GM12878 (cell line): Measurements from ENCODE around the gene ANKRD13D. TPM values are rescaled to one million over a fixed set of nuclear protein-coding genes. Genes with fewer than 3 reads are reported as not detected.

ENCODE experiments used
- ATF3 ChIP-seq: IDR thresholded peaks from 2 replicates; pipeline ENCODE4 v1.6.1; 2011; ENCODE audit warnings: low read depth, mild to moderate bottlenecking, low read length, moderate library complexity, borderline replicate concordance; ENCODE audit errors: extremely low read depth
- CHD2 ChIP-seq: IDR thresholded peaks from 2 replicates; pipeline ENCODE4 v1.6.1; 2011; ENCODE audit warnings: low read depth, low read length, improper control_type of control experiment, borderline replicate concordance
- CREB1 ChIP-seq: IDR thresholded peaks from 2 replicates; pipeline ENCODE4 v1.6.1; 2012; ENCODE audit warnings: low read depth, mild to moderate bottlenecking, inconsistent platforms
- DPF2 ChIP-seq: fragments of 450-650 bp; IDR thresholded peaks from 2 replicates; pipeline ENCODE4 v1.6.1; 2017; ENCODE audit warnings: mild to moderate bottlenecking
- EZH2 ChIP-seq: IDR thresholded peaks from 2 replicates; pipeline ENCODE4 v1.6.1; 2012; ENCODE audit warnings: low read depth, mild to moderate bottlenecking, control low read depth, inconsistent platforms, low read length, borderline replicate concordance; ENCODE audit not compliant: control insufficient read depth
- HDAC2 ChIP-seq: fragments of 200-600 bp; sonication (generic); IDR thresholded peaks from 2 replicates; pipeline ENCODE4 v1.6.1; 2017
- HSF1 ChIP-seq: fragments of 150-350 bp; IDR thresholded peaks from 2 replicates; pipeline ENCODE4 v1.6.1; 2014; ENCODE audit warnings: mild to moderate bottlenecking, low read depth, low read length
- PAX5 ChIP-seq: IDR thresholded peaks from 2 replicates; pipeline ENCODE4 v1.6.1; 2011; ENCODE audit warnings: low read depth, low read length, borderline replicate concordance
- POLR2AphosphoS2 ChIP-seq: IDR thresholded peaks from 2 replicates; pipeline ENCODE4 v1.6.1; 2011; ENCODE audit warnings: low read depth, mild to moderate bottlenecking, low read length, improper control_type of control experiment, moderate library complexity
- RAD21 ChIP-seq: IDR thresholded peaks from 2 replicates; pipeline ENCODE4 v1.6.1; 2011; ENCODE audit warnings: mild to moderate bottlenecking, low read depth, low read length, moderate library complexity; ENCODE audit not compliant: insufficient read depth
- RB1 ChIP-seq: fragments of 450-650 bp; formaldehyde crosslinking; IDR thresholded peaks from 2 replicates; pipeline ENCODE4 v1.6.1; 2017; ENCODE audit warnings: mild to moderate bottlenecking, borderline replicate concordance
- SMARCA5 ChIP-seq: fragments of 450-650 bp; IDR thresholded peaks from 2 replicates; pipeline ENCODE4 v1.6.1; 2017; ENCODE audit warnings: mild to moderate bottlenecking
- STAT3 ChIP-seq: IDR thresholded peaks from 2 replicates; pipeline ENCODE4 v1.6.1; 2011; ENCODE audit warnings: low read depth, low read length, improper control_type of control experiment
- SUZ12 ChIP-seq: fragments of 200-600 bp; sonication (generic); IDR thresholded peaks from one replicate; pipeline ENCODE4 v1.6.1; 2018; ENCODE audit warnings: antibody characterized with exemption, mild to moderate bottlenecking; ENCODE audit not compliant: unreplicated experiment
- TCF12 ChIP-seq: IDR thresholded peaks from 2 replicates; pipeline ENCODE4 v1.6.1; 2011; ENCODE audit warnings: low read depth, mild to moderate bottlenecking, low read length
- TCF3 ChIP-seq: IDR thresholded peaks from 2 replicates; pipeline ENCODE4 v1.6.1; 2012; ENCODE audit warnings: low read depth, mild to moderate bottlenecking, low read length, borderline replicate concordance; ENCODE audit not compliant: insufficient read depth
- TCF7 ChIP-seq: IDR thresholded peaks from 2 replicates; pipeline ENCODE4 v1.6.1; 2014; ENCODE audit warnings: antibody characterized with exemption, borderline replicate concordance
- USF1 ChIP-seq: IDR thresholded peaks from 2 replicates; pipeline ENCODE4 v1.6.1; 2011; ENCODE audit warnings: borderline replicate concordance, low read depth, mild to moderate bottlenecking, moderate library complexity, mixed read lengths, low read length; ENCODE audit not compliant: insufficient read depth; ENCODE audit errors: extremely low read length
- ZBTB33 ChIP-seq: fragments of 450-650 bp; IDR thresholded peaks from 2 replicates; pipeline ENCODE4 v1.6.1; 2017; ENCODE audit warnings: mild to moderate bottlenecking
- ZNF274 ChIP-seq: IDR thresholded peaks from one replicate; pipeline ENCODE4 v1.8.0; 2011; ENCODE audit not compliant: insufficient read length, insufficient read depth
- polyA plus RNA-seq, 11 experiments: library from polyadenylated mRNA; depleted of rRNA in 4 of 11; unstranded in 6 of 11; stranded (reverse) in 5 of 11; fragments of >200 nt; fragmentation: Nextera tagmentation in 4 of 11; fragmentation: Illumina TruSeq in 1 of 11; extraction: Ambion mirVana in 4 of 11; extraction: Trizol in 1 of 11; gene quantifications; 1 replicate in 1 of 11; 2 replicates in 10 of 11; pipeline versions ENCODE4 v1.2.1 to v1.2.3, GENCODE V29; 2011 to 2016; ENCODE audit warnings: inconsistent platforms in 2 of 11, missing spikeins in 2 of 11, low read depth in 1 of 11
- total RNA-seq, 4 experiments: library from RNA; depleted of rRNA in 3 of 4; stranded (reverse); fragments of >200 nt in 3 of 4; fragmentation: Illumina TruSeq in 1 of 4; extraction: Trizol in 1 of 4; gene quantifications; 2 replicates each; pipeline versions ENCODE4 v1.2.1 to v1.2.3, GENCODE V29; 2013 to 2021
- TF ChIP-seq, protein P1 (sequence below): IDR thresholded peaks from 2 replicates; pipeline ENCODE4 v1.6.1; 2012; ENCODE audit warnings: low read depth, low read length, improper control_type of control experiment
- TF ChIP-seq, protein P2 (sequence below): IDR thresholded peaks from 2 replicates; pipeline ENCODE4 v1.6.1; 2012; ENCODE audit warnings: low read length, inconsistent platforms

ANKRD13D gene
- total and polyA plus RNA-seq, 10 of the 15 experiments (the other 5 are each of a cell fraction or from before 2014, with no cell fraction given), result 2.0 to 56.2 (median 21.4) TPM

GRCh38 chr11:67268081-67268961 is 20.8 kb upstream of the ANKRD13D start (continued):
- TF ChIP-seq HSF1 (peak; percentile 73; the same call in 1 of the 2 replicates), HDAC2 (no peak), RAD21 (no peak), STAT3 (0 out of 2 replicates have a peak, but pooled peaks have one; percentile 68), CREB1 (no peak), ATF3 (no peak), POLR2AphosphoS2 (peak; percentile 63; the same call in 1 of the 2 replicates), RB1 (no peak), TCF7 (no peak), ZNF274 (no peak), USF1 (no peak), PAX5 (no peak; the same call in 1 of the 2 replicates), CHD2 (no peak), TCF3 (peak; percentile 80; the same call in 1 of the 2 replicates), EZH2 (no peak), SUZ12 (no peak), SMARCA5 (peak; percentile 54; the same call in 1 of the 2 replicates), DPF2 (0 out of 2 replicates have a peak, but pooled peaks have one; percentile 26), TCF12 (peak; percentile 90), ZBTB33 (no peak)
- TF ChIP-seq, protein P1, sequence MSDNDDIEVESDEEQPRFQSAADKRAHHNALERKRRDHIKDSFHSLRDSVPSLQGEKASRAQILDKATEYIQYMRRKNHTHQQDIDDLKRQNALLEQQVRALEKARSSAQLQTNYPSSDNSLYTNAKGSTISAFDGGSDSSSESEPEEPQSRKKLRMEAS, result peak; percentile 76
- TF ChIP-seq, protein P2, sequence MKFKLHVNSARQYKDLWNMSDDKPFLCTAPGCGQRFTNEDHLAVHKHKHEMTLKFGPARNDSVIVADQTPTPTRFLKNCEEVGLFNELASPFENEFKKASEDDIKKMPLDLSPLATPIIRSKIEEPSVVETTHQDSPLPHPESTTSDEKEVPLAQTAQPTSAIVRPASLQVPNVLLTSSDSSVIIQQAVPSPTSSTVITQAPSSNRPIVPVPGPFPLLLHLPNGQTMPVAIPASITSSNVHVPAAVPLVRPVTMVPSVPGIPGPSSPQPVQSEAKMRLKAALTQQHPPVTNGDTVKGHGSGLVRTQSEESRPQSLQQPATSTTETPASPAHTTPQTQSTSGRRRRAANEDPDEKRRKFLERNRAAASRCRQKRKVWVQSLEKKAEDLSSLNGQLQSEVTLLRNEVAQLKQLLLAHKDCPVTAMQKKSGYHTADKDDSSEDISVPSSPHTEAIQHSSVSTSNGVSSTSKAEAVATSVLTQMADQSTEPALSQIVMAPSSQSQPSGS, result no peak
